HG02571 (cell line): ENCODE measurements around the gene GPR135.
"Not testable (repeated sequence)": the region's sequence is repeated elsewhere in the genome, so short reads cannot be mapped to it uniquely, and the experiment has no call there.

Source experiments
- ATAC-seq: cut with Tn5 transposase; IDR thresholded peaks from one replicate; pipeline ENCODE4 v1.9.1; 2021; ENCODE audit warnings: mild to moderate bottlenecking, moderate library complexity; ENCODE audit not compliant: unreplicated experiment

Gene GPR135

GRCh38 chr14:59475709-59476108, 10.5 kb upstream of the GPR135 start:
- no peak for ATAC-seq

- ATAC-seq: no peak
Measured at GRCh38 chr14:59474172-59474571, 9.0 kb upstream of the GPR135 start.

- peak; percentile 62 for ATAC-seq
Measured at GRCh38 chr14:59464486-59465315, 479 bp downstream of the GPR135 start.

GRCh38 chr14:59463787-59464485, 1.2 kb downstream of the GPR135 start:
- ATAC-seq: peak; percentile 36

GRCh38 chr14:59461891-59462290, 3.3 kb downstream of the GPR135 start:
- no peak for ATAC-seq

GRCh38 chr14:59460378-59460777, 4.8 kb downstream of the GPR135 start:
- no peak for ATAC-seq

GRCh38 chr14:59458486-59458885, 6.7 kb downstream of the GPR135 start:
- no peak for ATAC-seq

GRCh38 chr14:59455411-59455810, 9.8 kb downstream of the GPR135 start:
- ATAC-seq: no peak

- ATAC-seq: no peak
Measured at GRCh38 chr14:59454139-59454538, 11.0 kb downstream of the GPR135 start.

GRCh38 chr14:59451849-59452248, 13.3 kb downstream of the GPR135 start:
- ATAC-seq: no peak

- no peak for ATAC-seq
Measured at GRCh38 chr14:59450716-59451115, 14.5 kb downstream of the GPR135 start.

- not testable (repeated sequence) for ATAC-seq
Measured at GRCh38 chr14:59448673-59449072, 16.5 kb downstream of the GPR135 start.

GRCh38 chr14:59439256-59439965, 25.8 kb downstream of the GPR135 start:
- ATAC-seq: no peak

- no peak for ATAC-seq
Measured at GRCh38 chr14:59438195-59438647, 27.0 kb downstream of the GPR135 start.

GRCh38 chr14:59435987-59436386, 29.2 kb downstream of the GPR135 start:
- ATAC-seq: no peak

- no peak for ATAC-seq
Measured at GRCh38 chr14:59435101-59435500, 30.1 kb downstream of the GPR135 start.

GRCh38 chr14:59429790-59430189, 35.4 kb downstream of the GPR135 start:
- ATAC-seq: no peak

- no peak for ATAC-seq
Measured at GRCh38 chr14:59428581-59429012, 36.6 kb downstream of the GPR135 start.

GRCh38 chr14:59427653-59428580, 37.3 kb downstream of the GPR135 start:
- ATAC-seq: no peak

- no peak for ATAC-seq
Measured at GRCh38 chr14:59425322-59425935, 39.8 kb downstream of the GPR135 start.
